ENCODE data around the gene DLEC1. TPM values are rescaled to one million over a fixed set of nuclear protein-coding genes. Genes with fewer than 3 reads are reported as not detected.

DLEC1 gene
- total RNA-seq, 1 donor from 2014 or later: 1.1 TPM

- DNase-seq: no peak
- intact Hi-C loops (cut with micrococcal nuclease): no loop called here
- ATAC-seq: no peak
These were observed 56.9 kb downstream of the DLEC1 start for GRCh38 chr3:38095669-38096483.

- DNase-seq (no peak), ATAC-seq (no peak)
- intact Hi-C loops (cut with micrococcal nuclease): no loop called here
These were observed 58.7 kb downstream of the DLEC1 start for GRCh38 chr3:38097446-38098375.

GRCh38 chr3:38098376-38098723 lies 59.3 kb downstream of the DLEC1 start:
- ATAC-seq (no peak), DNase-seq (no peak)
- intact Hi-C loops (cut with micrococcal nuclease): no loop called here

- DNase-seq: no peak
- intact Hi-C loops (cut with micrococcal nuclease): no loop called here
- no peak for ATAC-seq
These were observed 60.5 kb downstream of the DLEC1 start for GRCh38 chr3:38099518-38099917.

- ATAC-seq (no peak), DNase-seq (no peak)
- intact Hi-C loops (cut with micrococcal nuclease): no loop called here
These were observed 61.5 kb downstream of the DLEC1 start for GRCh38 chr3:38100498-38100897.

- no peak for DNase-seq
- ATAC-seq: no peak
- intact Hi-C loops (cut with micrococcal nuclease): no loop called here
These were observed 62.9 kb downstream of the DLEC1 start for GRCh38 chr3:38101811-38102443.

- intact Hi-C loops (cut with micrococcal nuclease): no loop called here
- DNase-seq (no peak), ATAC-seq (no peak)
These were observed 63.4 kb downstream of the DLEC1 start for GRCh38 chr3:38102444-38102814.

- intact Hi-C loops (cut with micrococcal nuclease): no loop called here
- ATAC-seq (no peak), DNase-seq (no peak)
These were observed 66.5 kb downstream of the DLEC1 start for GRCh38 chr3:38105525-38105924.

- DNase-seq: no peak
- ATAC-seq: no peak
- intact Hi-C loops (cut with micrococcal nuclease): no loop called here
These were observed 69.1 kb downstream of the DLEC1 start for GRCh38 chr3:38107911-38108648.

- no peak for DNase-seq
These were observed 69.9 kb downstream of the DLEC1 start for GRCh38 chr3:38108649-38109579.

GRCh38 chr3:38109580-38110313 lies 70.7 kb downstream of the DLEC1 start:
- no peak for DNase-seq
- intact Hi-C loops (cut with micrococcal nuclease): no loop called here
- no peak for ATAC-seq

More at GRCh38 chr3:38108649-38109579, 69.9 kb downstream of the DLEC1 start:
- ATAC-seq: no peak
- intact Hi-C loops (cut with micrococcal nuclease): no loop called here

GRCh38 chr3:38110314-38111050 lies 71.5 kb downstream of the DLEC1 start:
- intact Hi-C loops (cut with micrococcal nuclease): no loop called here
- DNase-seq: no peak
- no peak for ATAC-seq

GRCh38 chr3:38111201-38111600 lies 72.2 kb downstream of the DLEC1 start:
- ATAC-seq (no peak), DNase-seq (no peak)
- intact Hi-C loops (cut with micrococcal nuclease): no loop called here

GRCh38 chr3:38111696-38112377 lies 72.8 kb downstream of the DLEC1 start:
- DNase-seq: no peak
- intact Hi-C loops (cut with micrococcal nuclease): no loop called here

GRCh38 chr3:38112378-38112761 lies 73.4 kb downstream of the DLEC1 start:
- intact Hi-C loops (cut with micrococcal nuclease): no loop called here
- no peak for DNase-seq

More at GRCh38 chr3:38111696-38112377, 72.8 kb downstream of the DLEC1 start:
- no peak for ATAC-seq

More at GRCh38 chr3:38112378-38112761, 73.4 kb downstream of the DLEC1 start:
- no peak for ATAC-seq

Measured in left ventricle myocardium superior (tissue), 1 donor.